ENCODE results near the gene TMEM179.

The TMEM179 gene

DNA sequence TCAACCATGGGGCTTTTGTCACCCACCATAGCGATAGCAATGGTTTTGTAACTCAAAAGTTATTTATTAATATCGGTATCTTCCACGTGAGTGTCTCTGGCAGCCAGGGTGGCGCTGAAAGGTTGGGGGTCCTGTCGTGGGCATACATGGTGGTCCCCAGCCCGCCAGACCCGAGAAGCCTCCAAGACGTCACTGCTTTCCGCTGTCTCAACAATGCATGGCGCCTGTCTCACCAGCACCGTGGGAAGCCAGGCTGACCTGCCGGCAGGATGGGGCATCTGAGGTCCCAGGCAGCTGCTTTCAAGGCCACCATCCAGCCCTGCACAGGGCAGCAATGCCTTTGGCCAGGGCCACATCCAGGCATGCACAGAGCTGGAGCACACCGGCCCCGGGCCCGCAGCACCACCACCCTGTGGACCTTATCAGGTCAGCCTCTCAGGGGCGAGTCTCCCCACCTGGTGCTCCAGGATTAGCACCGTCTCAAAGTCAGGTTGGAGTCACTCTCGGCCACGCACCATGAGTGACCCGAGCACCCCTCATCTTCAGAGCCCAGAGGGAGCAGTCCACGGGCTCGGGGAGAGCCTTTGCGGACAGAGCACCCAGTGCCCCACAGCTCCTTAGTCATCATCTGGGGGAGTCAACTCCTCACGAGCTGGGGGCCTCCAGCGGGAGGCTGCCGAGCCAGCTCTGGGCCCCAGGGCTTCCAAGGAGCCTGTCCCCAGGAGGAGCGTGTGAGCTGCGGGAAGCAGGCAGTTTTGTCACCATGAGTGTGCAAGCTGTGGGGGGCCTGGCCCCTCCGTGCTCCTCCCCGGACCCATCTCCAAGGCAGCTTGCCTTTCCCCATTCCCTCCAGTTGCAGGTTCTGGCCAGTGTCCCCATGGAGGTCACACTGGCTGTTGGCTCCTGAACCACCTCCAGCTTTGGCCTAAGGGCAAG lies 39.6 kb downstream of the TMEM179 start:
- H3K27me3 ChIP-seq = peaks cover 0 to 94% of the 10 kb centered on the region in 2 donors
- no peak overlapping the region for H3K27ac ChIP-seq
- peaks cover 0 to 7% (median 5%) of the 10 kb centered on the region in 4 donors for H3K4me1 ChIP-seq
- DNase-seq = no peak
- no peak overlapping the region for H3K4me3 ChIP-seq
- intact Hi-C loops (cut with DNase I; ENCODE audit: low total_unique reads) = no loop called here
- no peaks in the 10 kb centered on the region for H3K36me3 ChIP-seq
- TF ChIP-seq, protein P1, sequence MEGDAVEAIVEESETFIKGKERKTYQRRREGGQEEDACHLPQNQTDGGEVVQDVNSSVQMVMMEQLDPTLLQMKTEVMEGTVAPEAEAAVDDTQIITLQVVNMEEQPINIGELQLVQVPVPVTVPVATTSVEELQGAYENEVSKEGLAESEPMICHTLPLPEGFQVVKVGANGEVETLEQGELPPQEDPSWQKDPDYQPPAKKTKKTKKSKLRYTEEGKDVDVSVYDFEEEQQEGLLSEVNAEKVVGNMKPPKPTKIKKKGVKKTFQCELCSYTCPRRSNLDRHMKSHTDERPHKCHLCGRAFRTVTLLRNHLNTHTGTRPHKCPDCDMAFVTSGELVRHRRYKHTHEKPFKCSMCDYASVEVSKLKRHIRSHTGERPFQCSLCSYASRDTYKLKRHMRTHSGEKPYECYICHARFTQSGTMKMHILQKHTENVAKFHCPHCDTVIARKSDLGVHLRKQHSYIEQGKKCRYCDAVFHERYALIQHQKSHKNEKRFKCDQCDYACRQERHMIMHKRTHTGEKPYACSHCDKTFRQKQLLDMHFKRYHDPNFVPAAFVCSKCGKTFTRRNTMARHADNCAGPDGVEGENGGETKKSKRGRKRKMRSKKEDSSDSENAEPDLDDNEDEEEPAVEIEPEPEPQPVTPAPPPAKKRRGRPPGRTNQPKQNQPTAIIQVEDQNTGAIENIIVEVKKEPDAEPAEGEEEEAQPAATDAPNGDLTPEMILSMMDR (IDR thresholded peaks at IDR 0.05) = no peak
- no peaks in the 10 kb centered on the region for H3K9me3 ChIP-seq

DNA sequence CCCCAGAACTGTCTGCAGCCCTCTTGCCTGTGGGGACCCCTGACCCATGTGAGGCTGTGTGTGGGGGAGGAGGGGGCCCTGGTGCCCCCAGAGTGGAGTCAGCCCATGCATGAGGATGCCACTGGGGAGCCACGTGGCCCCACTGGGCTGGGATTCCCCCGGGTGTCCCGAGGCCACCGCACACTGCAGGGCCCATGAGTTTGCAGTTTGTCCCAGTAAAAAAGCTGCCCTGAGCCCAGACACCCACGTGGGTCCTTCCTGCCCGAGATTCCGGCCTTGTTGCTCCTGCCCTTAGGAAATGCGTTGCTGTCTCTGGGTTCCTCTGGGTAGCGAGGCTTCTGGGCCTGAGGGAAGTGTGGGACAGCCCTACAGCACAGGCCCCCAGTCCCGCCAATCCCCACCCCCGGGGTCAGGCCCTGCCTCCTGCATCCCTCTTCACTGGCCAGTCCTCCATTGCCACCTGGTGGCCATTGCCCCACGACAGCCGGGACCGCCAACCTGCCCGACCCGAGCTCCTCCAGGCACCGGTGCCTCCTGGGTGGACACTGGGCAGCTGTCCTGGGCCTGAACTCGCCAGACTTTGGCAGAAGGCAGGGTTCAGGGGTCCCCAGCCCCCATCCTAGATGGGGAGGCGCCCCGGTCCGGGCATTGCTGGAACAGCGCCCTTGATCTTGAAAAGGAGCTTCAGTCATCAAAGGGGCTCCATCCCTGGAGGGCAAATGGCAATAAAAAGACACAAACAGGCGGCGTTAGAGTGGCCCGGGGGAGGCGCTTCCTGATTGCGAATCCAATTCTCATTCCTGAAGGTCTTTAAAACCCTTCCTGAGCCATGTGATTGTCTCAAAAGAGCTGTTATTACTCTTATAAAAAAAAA lies 40.6 kb downstream of the TMEM179 start:
- peak in 1 of 2 donors; percentile 65 for DNase-seq
- Histone ChIP-seq H3K4me3 (no peak overlapping the region), H3K27me3 (peaks cover 0 to 91% of the 10 kb centered on the region in 2 donors), H3K36me3 (no peaks in the 10 kb centered on the region), H3K9me3 (no peaks in the 10 kb centered on the region), H3K27ac (no peak overlapping the region), H3K4me1 (peaks cover 0 to 7% (median 5%) of the 10 kb centered on the region in 4 donors)
- TF ChIP-seq, protein P1 (IDR thresholded peaks at IDR 0.05) = peak; percentile 60 to 75
- intact Hi-C loops (cut with DNase I; ENCODE audit: low total_unique reads) = no loop called here

DNA sequence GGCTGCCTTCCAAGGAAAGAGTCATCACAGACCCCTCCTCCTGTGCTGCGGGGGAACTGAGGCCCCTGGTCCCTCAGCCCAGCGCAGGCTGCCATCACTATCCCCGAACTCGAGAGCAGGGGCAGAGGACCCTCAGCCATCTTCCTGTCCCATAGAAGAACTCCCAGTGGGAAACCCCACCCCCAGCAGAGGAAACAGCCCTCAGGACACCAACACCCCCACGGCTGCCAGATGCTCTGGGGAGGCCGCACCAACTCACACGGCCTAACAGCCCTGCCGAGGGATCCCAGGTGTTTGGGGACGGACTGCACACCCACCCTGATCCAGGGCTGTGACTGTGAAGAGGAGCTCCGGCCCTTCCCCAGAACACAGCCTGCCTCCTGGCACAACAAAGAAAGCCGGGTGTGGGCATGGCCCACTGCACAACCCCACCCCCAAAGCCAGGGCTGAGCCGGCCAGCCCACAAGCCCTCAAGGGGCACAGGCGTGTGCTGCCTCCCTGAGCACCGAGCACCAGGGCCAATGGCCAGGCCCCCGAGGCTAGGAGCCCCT lies 41.3 kb downstream of the TMEM179 start:
- Histone ChIP-seq H3K27ac (no peak overlapping the region), H3K36me3 (no peaks in the 10 kb centered on the region), H3K4me3 (no peak overlapping the region), H3K27me3 (peaks cover 0 to 85% of the 10 kb centered on the region in 2 donors), H3K4me1 (peaks cover 0 to 7% (median 5%) of the 10 kb centered on the region in 4 donors), H3K9me3 (no peaks in the 10 kb centered on the region)
- TF ChIP-seq, protein P1 (IDR thresholded peaks at IDR 0.05) = no peak
- no peak for DNase-seq
- intact Hi-C loops (cut with DNase I; ENCODE audit: low total_unique reads) = no loop called here

DNA sequence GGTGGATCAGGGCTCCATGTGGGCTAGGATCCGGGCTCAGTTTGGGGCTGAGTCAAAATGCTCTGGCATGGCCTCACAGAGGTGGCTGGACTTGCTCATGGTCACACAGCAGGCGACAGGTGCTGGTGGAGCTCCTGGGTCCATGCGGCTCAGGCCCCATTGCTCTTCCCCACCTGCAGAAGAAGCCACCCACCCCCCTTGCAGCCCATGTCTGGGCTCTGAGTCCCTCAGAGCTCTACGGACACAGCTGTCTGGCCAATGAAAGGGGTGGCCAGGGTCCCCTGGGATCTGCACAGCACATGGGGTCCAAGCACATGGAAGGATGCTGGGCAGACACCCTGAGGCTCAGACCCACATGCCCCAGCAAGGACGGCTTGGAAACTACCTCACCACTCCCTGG lies 42.0 kb downstream of the TMEM179 start:
- H3K4me3 ChIP-seq = no peak overlapping the region
- no peak overlapping the region for H3K27ac ChIP-seq

More for the DNA sequence above, 42.0 kb downstream of the TMEM179 start:
- Histone ChIP-seq H3K9me3 (no peaks in the 10 kb centered on the region), H3K36me3 (no peaks in the 10 kb centered on the region), H3K27me3 (peaks cover 0 to 87% of the 10 kb centered on the region in 2 donors), H3K4me1 (peaks cover 0 to 7% (median 5%) of the 10 kb centered on the region in 4 donors)
- TF ChIP-seq, protein P1 (IDR thresholded peaks at IDR 0.05) = no peak
- no peak for DNase-seq
- intact Hi-C loops (cut with DNase I; ENCODE audit: low total_unique reads) = no loop called here
